Activated T-helper 2 cell treated with anti-CD3 and anti-CD28 coated beads, Interferon-gamma antibody, Interleukin-2, Interleukin-4, amounts not matched to agents 10 μg/mL and 5 μg/mL and 100 μg/mL, durations not matched to agents 14 hours and 24 hours and 36 hours (primary cell): ENCODE data around the gene PDXDC1. TPM values are rescaled to one million over a fixed set of nuclear protein-coding genes. Genes with fewer than 3 reads are reported as not detected.
"Not testable (repeated sequence)": the region's sequence is repeated elsewhere in the genome, so short reads cannot be mapped to it uniquely, and the experiment has no call there.

Source experiments
- DNase-seq: peaks from one replicate; pipeline ENCODE4 v3.0.0; 2021; ENCODE audit warnings: low spot score
- H3K27ac Mint-ChIP-seq: one replicate; pipeline ENCODE4 v1.8.0; 2021; ENCODE audit warnings: mixed read lengths
- H3K27me3 Mint-ChIP-seq: one replicate; pipeline ENCODE4 v1.8.0; 2021; ENCODE audit warnings: low read depth, mixed read lengths
- H3K36me3 Mint-ChIP-seq: one replicate; pipeline ENCODE4 v1.8.0; 2021; ENCODE audit warnings: low read depth, mixed read lengths
- H3K4me1 Mint-ChIP-seq: one replicate; pipeline ENCODE4 v1.8.0; 2021; ENCODE audit warnings: low read depth, mixed read lengths
- H3K4me3 Mint-ChIP-seq: one replicate; pipeline ENCODE4 v1.8.0; 2021; ENCODE audit warnings: low read depth, mild to moderate bottlenecking, moderate library complexity, mixed read lengths
- H3K9me3 Mint-ChIP-seq: one replicate; pipeline ENCODE4 v1.8.0; 2021; ENCODE audit warnings: mixed read lengths
- intact Hi-C: fragments of 100-400 bp; cut with micrococcal nuclease; formaldehyde crosslinking; loops from one replicate; pipeline ENCODE4 v1.15.1; 2023
- total RNA-seq: library from RNA; stranded (reverse); gene quantifications from 2 replicates; pipeline ENCODE4 v1.2.3, GENCODE V29; 2022

Gene PDXDC1
- total RNA-seq, 1 donor from 2014 or later = 56.5 TPM

GRCh38 chr16:15093571-15093954 is 118.7 kb downstream of the PDXDC1 start:
- intact Hi-C loops = not testable (repeated sequence)

GRCh38 chr16:15093955-15094827 is 119.4 kb downstream of the PDXDC1 start, which contains the start of gene RRN3:
Gene RRN3 (minus strand): TSS chr16:15094272. CDS start chr16:15094233, 39 bp downstream.
- H3K9me3 Mint-ChIP-seq, H3K27me3 Mint-ChIP-seq, intact Hi-C loops: not testable (repeated sequence)
- Mint-ChIP-seq H3K27ac (peak within 1 kb of the TSS; percentile 99), H3K4me3 (peak within 1 kb of the TSS; percentile 99), H3K4me1 (peaks cover 13% of the 10 kb centered on the region), H3K36me3 (peaks cover 34% of the 10 kb centered on the region)
- DNase-seq = peak; percentile 84

More at GRCh38 chr16:15093571-15093954, 118.7 kb downstream of the PDXDC1 start:
- H3K9me3 Mint-ChIP-seq, H3K27me3 Mint-ChIP-seq, DNase-seq: not testable (repeated sequence)
- peaks cover 38% of the 10 kb centered on the region for H3K36me3 Mint-ChIP-seq
- H3K4me3 Mint-ChIP-seq = peak overlapping the region; percentile 99
- H3K27ac Mint-ChIP-seq = peak overlapping the region; percentile 99
- peaks cover 13% of the 10 kb centered on the region for H3K4me1 Mint-ChIP-seq

DNA sequence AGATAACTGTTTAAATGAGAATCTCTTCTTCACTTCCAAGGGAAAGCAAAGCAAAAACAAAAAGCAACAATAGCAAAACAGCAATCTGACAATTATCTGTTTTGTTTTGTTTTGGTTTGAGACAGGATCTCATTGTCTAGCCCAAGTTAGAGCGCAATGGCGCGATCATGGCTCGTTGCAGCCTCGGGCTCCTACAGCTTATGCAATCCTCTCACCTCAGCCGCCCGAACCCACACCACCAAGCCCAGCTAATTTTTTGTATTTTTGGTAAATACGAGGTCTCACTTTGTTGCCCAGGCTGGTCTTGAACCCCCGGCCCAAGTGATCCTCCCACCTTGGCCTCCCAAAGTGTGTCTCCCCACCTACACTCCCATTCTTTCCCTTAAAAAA is 121.8 kb downstream of the PDXDC1 start:
- Mint-ChIP-seq H3K36me3 (peaks cover 21% of the 10 kb centered on the region), H3K4me1 (peaks cover 13% of the 10 kb centered on the region)
- H3K4me3 Mint-ChIP-seq, intact Hi-C loops, H3K9me3 Mint-ChIP-seq, H3K27ac Mint-ChIP-seq, DNase-seq, H3K27me3 Mint-ChIP-seq: not testable (repeated sequence)

DNA sequence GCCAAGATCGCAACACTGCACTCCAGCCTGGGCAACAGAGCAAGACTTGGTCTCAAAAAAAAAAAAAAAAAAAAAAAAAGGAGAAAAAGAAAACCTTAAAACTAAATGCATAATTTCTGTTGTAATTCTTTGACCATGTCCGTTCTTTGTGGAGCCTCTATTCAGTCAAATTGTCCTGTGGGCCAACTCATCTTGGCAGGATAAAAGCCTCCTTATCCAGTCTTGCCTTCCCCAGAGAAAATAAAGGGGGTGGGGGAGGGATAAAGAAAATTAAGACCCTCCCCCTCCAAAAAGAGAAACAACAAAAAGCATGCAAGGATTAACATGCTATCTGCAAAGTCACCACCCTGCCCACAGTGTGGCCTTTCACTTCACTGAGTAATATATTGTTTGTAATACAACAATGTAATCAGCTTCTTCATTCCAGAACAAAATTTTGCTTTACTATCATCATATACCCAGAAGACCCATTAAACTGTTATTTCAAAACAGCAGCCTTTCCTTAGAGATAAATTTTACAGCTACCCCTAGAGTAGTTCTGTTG is 124.6 kb downstream of the PDXDC1 start:
- not testable (repeated sequence) for H3K36me3 Mint-ChIP-seq, H3K9me3 Mint-ChIP-seq

GRCh38 chr16:15100372-15100987 is 125.7 kb downstream of the PDXDC1 start:
- intact Hi-C loops, H3K36me3 Mint-ChIP-seq, H3K27ac Mint-ChIP-seq, H3K4me3 Mint-ChIP-seq, H3K27me3 Mint-ChIP-seq, DNase-seq, H3K9me3 Mint-ChIP-seq, H3K4me1 Mint-ChIP-seq: not testable (repeated sequence)

More for the DNA sequence above, 124.6 kb downstream of the PDXDC1 start:
- H3K4me3 Mint-ChIP-seq, H3K27ac Mint-ChIP-seq, H3K27me3 Mint-ChIP-seq, DNase-seq, H3K4me1 Mint-ChIP-seq, intact Hi-C loops: not testable (repeated sequence)

DNA sequence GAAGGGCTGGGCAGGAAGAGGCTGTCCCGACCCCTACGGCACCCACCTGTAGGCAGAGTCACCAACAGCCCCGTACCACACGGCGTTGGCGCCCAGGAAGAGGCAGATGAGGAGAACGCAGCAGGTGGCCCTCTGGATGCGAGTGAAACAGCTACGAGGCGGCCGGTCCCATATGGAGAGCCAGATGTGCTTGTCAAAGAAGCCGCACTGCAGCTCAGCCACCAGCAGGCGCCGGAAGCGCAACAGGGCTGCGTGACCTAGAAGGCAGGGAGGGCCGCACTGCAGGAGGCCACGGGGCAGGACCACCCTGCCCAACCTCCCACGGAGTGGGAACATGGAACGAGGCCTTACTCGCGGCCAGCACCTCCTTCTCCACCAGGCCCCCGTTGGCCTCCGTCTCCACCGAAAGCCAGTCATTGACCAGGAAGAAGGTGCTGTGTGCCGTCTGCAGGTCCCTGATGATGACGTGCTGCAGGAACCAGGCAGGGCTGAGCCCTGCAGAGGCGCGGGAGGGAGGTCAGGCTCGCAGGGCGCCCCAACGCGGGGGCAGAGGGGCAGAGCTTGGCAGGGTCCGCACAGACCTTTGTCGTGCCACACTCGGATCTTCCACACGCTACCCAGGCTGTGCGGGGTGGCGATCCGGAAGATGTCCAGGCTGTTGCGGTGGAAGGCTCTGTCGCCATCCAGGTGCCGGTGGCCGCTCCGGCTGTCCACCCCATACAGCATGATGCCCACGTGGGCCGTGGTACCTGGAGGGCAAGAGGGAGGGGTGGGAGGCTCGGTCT is 153.0 kb downstream of the PDXDC1 start:
- H3K4me1 Mint-ChIP-seq, H3K27ac Mint-ChIP-seq, H3K36me3 Mint-ChIP-seq, H3K4me3 Mint-ChIP-seq, DNase-seq, intact Hi-C loops, H3K27me3 Mint-ChIP-seq, H3K9me3 Mint-ChIP-seq: not testable (repeated sequence)

- H3K4me3 Mint-ChIP-seq, H3K27ac Mint-ChIP-seq, H3K9me3 Mint-ChIP-seq, H3K27me3 Mint-ChIP-seq, DNase-seq, intact Hi-C loops, H3K4me1 Mint-ChIP-seq, H3K36me3 Mint-ChIP-seq: not testable (repeated sequence)
These were observed 155.6 kb downstream of the PDXDC1 start for GRCh38 chr16:15130256-15130932.

GRCh38 chr16:15130943-15131700 is 156.3 kb downstream of the PDXDC1 start:
- H3K27ac Mint-ChIP-seq, intact Hi-C loops, H3K27me3 Mint-ChIP-seq, H3K4me3 Mint-ChIP-seq, H3K4me1 Mint-ChIP-seq, H3K9me3 Mint-ChIP-seq, DNase-seq, H3K36me3 Mint-ChIP-seq: not testable (repeated sequence)

DNA sequence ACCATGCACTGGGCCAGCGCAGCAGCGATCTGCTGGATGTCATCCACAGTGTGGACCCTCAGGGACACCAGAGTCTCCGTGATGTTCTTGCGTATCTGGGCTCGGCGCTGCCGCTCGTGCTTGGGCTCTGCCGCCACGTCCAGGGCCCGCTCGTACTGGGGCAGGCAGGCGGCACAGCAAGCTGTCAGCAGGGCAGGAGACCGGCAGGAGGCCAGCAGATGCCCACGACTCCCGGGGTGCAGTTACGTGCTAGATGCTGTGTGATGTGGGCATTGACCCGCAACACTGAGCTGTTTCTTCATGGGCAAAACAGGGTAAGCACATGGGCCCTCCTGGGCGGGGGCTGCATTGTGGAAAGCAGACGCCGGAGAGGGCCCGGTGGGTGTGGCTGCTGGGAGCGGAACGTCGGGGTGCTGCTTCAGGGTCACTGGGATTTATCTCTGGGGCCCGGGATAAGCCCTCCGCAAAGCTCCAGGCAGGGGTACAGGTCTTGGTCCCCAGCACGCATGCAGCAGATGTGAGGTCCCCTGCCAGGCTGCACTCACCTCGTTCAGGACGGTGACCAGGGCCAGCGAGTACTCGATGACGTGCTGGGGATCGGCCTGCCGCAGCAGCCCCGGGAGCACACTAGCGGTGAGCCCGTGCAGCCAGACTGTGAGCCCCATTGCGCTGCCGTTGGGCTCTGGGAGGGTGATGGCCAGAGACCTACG is 158.0 kb downstream of the PDXDC1 start:
- H3K27ac Mint-ChIP-seq, H3K4me3 Mint-ChIP-seq, H3K36me3 Mint-ChIP-seq, DNase-seq, intact Hi-C loops, H3K27me3 Mint-ChIP-seq, H3K9me3 Mint-ChIP-seq, H3K4me1 Mint-ChIP-seq: not testable (repeated sequence)

DNA sequence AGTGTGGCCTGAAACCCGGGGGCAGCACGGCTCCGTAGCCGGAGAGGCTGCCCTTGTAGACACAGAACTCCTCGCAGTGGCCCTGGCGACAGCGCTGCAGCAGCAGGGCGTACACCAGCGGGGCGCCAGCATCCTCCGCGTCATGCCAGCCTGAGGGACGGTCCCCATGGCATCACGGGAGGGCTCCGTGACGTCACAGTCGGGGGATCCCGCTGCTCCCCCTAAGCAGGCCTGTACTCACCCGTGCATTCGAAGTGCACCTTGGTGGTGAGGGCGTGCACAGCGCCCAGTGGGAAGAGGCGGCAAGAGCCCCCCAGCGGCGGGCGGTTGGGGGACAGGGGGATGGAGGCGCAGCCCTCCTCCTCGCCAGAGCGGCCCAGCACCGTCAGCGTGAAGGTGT is 158.7 kb downstream of the PDXDC1 start:
- H3K27ac Mint-ChIP-seq, H3K9me3 Mint-ChIP-seq, H3K27me3 Mint-ChIP-seq, intact Hi-C loops, H3K4me3 Mint-ChIP-seq, H3K36me3 Mint-ChIP-seq, DNase-seq, H3K4me1 Mint-ChIP-seq: not testable (repeated sequence)

- intact Hi-C loops, H3K9me3 Mint-ChIP-seq, H3K27me3 Mint-ChIP-seq, H3K4me1 Mint-ChIP-seq, H3K36me3 Mint-ChIP-seq, H3K27ac Mint-ChIP-seq, DNase-seq, H3K4me3 Mint-ChIP-seq: not testable (repeated sequence)
These were observed 160.1 kb downstream of the PDXDC1 start for GRCh38 chr16:15134752-15135482.
